Endothelial cell of hepatic sinusoid (primary cell): ENCODE data around the gene KCNQ1.
"Not testable (repeated sequence)": the region's sequence is repeated elsewhere in the genome, so short reads cannot be mapped to it uniquely, and the experiment has no call there.

ENCODE experiments used
- in situ Hi-C: cut with HindIII; loops from 2 replicates; pipeline ENCODE4 v1.10.0; 2017; ENCODE audit warnings: low sequenced_read_pairs

The KCNQ1 gene

GRCh38 chr11:2471048-2471803, 26.4 kb downstream of the KCNQ1 start:
- in situ Hi-C loops: no loop called here

- in situ Hi-C loops: no loop called here
Observed at GRCh38 chr11:2471804-2472096, 26.9 kb downstream of the KCNQ1 start.

GRCh38 chr11:2472428-2473186, 27.8 kb downstream of the KCNQ1 start:
- in situ Hi-C loops: no loop called here

GRCh38 chr11:2473361-2474058, 28.7 kb downstream of the KCNQ1 start:
- in situ Hi-C loops: no loop called here

GRCh38 chr11:2474059-2474901, 29.5 kb downstream of the KCNQ1 start:
- in situ Hi-C loops: no loop called here

- in situ Hi-C loops: no loop called here
Observed at GRCh38 chr11:2475136-2475918, 30.5 kb downstream of the KCNQ1 start.

GRCh38 chr11:2477254-2477653, 32.4 kb downstream of the KCNQ1 start:
- in situ Hi-C loops: no loop called here

- in situ Hi-C loops: no loop called here
Observed at GRCh38 chr11:2477936-2478335, 33.1 kb downstream of the KCNQ1 start.

GRCh38 chr11:2480067-2480873, 35.5 kb downstream of the KCNQ1 start:
- in situ Hi-C loops: not testable (repeated sequence)

GRCh38 chr11:2480874-2481220, 36.0 kb downstream of the KCNQ1 start:
- in situ Hi-C loops: no loop called here

GRCh38 chr11:2481253-2481652, 36.4 kb downstream of the KCNQ1 start:
- in situ Hi-C loops: no loop called here

GRCh38 chr11:2482204-2482603, 37.4 kb downstream of the KCNQ1 start:
- in situ Hi-C loops: no loop called here

- in situ Hi-C loops: no loop called here
Observed at GRCh38 chr11:2482745-2483144, 37.9 kb downstream of the KCNQ1 start.

- in situ Hi-C loops: no loop called here
Observed at GRCh38 chr11:2483426-2483825, 38.6 kb downstream of the KCNQ1 start.

GRCh38 chr11:2484576-2485125, 39.8 kb downstream of the KCNQ1 start:
- in situ Hi-C loops: no loop called here

- in situ Hi-C loops: no loop called here
Observed at GRCh38 chr11:2488004-2488403, 43.2 kb downstream of the KCNQ1 start.

GRCh38 chr11:2489083-2489482, 44.3 kb downstream of the KCNQ1 start:
- in situ Hi-C loops: no loop called here

GRCh38 chr11:2497951-2498350, 53.1 kb downstream of the KCNQ1 start:
- in situ Hi-C loops: not testable (repeated sequence)

GRCh38 chr11:2498750-2499149, 53.9 kb downstream of the KCNQ1 start:
- in situ Hi-C loops: no loop called here
